HG02763 (cell line): Measurements from ENCODE around the gene PISD.

Source experiments
- ATAC-seq: cut with Tn5 transposase; IDR thresholded peaks from one replicate; pipeline ENCODE4 v1.9.1; 2021; ENCODE audit warnings: mild to moderate bottlenecking, moderate library complexity; ENCODE audit not compliant: unreplicated experiment

The PISD gene

DNA sequence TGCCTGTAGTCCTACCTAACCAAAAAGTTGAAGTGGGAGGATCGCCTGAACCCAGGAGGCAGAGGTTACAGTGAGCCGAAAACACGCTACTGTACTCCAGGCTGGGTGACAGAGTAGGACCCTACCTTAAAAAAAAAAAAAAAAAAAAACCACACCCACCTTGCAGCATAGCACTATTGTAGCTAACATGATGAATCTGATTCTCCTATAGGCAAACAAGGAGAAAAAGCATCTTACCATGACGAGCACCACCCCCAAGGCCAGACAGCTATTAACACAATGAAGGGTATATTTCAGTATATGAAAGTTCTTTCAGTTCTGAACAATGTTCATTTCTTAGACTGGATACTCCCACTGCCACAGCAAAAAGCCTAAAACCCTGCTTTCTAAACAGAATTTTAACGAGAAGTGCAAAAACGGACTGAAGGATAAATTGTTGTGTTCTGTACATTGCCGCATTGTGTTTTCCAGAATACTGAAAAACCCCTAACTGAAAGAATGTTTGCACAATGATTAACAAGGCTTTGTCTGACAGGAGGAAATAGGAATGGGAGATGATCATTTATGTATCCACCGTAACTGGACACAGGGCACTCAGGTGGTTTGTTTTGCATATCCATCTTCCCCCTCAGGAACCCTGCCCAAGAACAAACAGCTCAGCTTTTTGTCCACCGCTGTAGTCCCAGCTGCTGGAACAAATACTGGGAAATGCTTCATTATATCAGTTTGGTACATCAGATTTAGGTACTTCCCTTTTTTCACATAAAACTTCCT, 8.9 kb downstream of the PISD start:
- no peak for ATAC-seq

DNA sequence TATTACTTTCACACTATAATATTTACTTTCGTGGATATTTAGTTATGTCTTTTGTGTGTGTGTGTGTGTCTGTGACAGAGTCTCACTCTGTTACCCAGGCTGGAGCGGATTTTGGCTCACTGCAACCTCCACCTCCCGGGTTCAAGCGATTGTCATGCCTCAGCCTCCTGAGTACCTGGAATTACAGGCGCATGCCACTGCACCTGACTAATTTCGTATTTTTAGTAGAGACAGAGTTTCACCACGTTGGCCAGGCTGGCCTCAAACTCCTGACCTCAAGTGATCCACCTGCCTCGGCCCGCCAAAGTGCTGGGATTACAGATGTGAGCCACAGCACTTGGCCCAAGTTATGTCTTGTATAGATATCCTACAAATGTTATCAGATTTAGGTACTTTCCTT, 9.9 kb downstream of the PISD start:
- ATAC-seq, result no peak

DNA sequence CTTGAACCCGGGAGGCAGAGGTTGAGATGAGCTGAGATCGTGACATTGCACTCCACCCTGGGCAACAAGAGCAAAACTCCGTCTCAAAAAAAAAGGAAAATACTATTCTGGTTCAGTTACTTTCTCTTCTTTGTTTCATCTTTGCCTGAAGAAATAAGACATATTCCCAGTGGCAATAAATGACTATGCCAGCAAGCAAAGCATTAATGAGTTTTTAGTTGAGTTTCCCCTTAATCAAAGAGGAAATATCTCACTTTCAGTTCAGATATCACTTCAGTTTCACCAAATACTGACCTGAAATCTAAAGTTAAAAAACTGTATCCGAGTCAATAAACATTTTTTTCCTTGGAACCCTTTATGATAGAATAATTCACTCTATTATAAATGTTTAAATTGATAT, 10.4 kb downstream of the PISD start:
- ATAC-seq, result no peak

DNA sequence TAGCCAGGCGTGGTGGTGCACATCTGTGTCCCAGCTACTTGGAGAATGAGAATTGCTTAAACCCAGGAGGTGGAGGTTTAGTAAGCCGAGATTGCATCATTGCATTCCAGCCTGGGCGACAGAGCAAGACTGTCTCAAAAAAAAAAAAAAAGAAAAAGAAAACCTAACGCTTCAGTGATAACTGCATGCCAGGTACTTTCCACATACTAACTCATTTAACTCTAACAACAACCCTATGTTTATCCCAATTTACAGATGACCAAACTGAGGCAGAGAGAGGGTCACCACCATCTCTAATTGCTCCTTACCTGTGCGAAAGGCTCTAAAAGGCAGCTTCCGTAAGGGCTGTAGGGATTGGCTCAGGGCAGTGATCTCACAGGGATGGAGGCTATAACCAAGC, 11.6 kb downstream of the PISD start:
- no peak for ATAC-seq

DNA sequence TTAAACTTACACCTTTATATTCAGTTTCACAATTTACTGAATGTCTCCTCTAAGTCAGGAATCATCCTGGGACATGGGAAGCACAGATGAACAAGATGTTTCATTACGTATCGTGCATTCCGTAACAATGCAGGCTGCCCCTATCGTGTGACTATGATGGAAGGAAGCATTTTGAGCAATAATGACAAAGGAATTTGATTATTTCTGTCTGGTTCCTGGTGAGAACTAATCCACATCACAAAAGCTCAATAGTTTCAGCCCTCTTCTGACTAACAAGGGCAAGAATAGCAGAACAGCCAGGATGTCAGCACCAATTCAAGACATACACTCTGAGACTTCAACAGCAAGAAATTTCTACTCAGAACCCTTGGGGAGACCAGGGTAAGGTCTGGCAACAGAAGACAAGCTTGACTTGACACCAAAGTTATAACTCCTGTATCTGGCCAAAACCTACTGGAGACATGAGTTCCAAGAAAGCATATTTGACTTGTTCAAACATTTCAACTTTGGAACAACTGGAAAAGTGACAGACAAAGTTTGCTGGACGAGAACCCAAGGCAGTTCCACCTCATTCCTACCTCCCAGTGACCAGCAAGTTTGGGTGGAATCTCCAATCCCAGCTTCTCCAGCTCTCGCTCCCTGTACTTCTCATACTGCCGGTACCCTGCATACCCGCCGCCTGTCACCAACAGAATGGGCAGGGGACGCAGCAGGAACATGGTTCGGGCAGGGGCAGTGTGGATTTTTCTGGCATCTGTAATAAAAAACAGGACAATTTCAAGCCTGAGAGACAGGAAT, 14.3 kb downstream of the PISD start:
- no peak for ATAC-seq

DNA sequence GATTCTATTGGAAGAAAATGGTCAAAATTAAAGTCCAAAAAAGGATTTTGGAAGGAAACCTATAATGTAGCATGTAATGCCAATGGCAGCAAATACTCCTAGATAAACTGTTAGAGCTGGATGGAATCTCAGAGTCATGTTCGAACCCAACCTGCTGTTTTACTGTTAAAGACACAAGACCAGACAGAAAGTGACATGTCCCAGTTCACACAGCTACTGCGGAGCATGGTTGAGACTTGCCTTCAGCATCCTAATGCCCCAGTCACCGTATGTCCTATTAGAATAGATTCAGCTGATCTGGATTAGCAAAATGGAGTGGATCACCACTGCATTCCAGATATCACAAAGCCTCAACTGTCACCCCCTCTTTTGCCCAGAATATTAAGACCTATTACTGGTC, 14.9 kb downstream of the PISD start:
- no peak for ATAC-seq

DNA sequence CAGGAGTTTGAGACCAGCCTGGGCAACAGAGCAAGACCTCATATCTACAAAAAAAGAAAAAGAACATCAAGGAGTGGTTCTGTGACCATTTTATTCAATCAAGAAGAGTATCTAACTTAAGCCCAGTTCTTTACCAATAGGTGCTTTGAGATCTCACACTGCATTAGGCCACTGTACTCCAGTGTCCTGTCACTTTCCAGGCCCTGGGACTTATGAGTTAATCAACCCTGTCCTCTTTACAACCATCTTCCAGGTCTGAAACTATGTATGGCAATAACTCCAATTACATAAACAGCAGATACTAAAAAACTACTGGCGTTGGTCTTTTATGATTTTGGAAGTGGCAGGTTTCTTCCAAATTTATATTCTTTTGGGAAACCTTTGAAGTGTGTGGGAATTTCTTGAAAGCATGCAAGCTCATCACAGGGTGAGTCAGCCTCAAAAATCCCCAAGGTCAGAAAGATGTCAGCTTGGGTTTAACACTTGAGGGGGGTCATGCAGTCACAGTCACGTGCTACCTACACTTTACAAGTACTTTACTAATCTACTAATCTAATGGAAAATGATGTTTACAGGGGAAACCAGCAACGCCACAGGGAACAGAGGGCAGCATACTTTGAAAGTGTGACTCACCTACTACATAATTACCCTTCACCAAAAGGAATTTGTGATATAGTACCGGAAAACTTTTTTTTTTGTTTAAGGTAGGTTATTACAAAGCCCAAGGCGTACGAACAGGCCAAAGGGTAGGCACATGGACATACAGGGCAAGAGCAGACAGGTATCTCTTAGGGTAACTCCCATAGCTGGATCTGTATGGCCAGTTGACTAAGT, 15.6 kb downstream of the PISD start:
- peak; percentile 65 for ATAC-seq

DNA sequence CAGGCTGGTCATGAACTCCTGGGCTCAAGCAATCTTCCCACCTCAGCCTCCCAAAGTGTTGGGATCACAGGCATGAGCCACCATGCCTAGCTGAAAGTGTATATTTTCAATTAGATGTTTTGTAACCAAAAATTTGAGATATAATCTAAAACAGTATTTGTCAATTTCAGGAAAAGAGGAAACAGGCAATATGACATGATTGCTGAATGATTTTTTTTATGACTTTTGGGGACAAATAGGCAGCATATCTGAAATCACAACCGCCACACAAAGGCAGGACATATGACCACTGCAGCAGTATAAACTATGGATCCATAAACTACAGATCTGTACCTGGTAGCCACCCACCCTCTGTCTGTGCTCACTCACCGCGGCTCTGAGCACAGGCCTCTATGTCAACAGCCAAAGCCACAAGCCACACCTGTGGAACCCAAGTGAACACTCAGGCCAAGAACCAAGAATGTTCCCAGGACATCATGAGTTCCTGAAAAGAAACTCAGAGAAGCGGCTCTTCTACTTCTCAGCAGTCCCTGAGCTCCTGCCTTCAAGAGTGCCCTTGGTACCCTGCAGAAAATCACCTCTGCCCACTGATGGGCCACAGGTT, 22.5 kb downstream of the PISD start:
- ATAC-seq, result no peak

DNA sequence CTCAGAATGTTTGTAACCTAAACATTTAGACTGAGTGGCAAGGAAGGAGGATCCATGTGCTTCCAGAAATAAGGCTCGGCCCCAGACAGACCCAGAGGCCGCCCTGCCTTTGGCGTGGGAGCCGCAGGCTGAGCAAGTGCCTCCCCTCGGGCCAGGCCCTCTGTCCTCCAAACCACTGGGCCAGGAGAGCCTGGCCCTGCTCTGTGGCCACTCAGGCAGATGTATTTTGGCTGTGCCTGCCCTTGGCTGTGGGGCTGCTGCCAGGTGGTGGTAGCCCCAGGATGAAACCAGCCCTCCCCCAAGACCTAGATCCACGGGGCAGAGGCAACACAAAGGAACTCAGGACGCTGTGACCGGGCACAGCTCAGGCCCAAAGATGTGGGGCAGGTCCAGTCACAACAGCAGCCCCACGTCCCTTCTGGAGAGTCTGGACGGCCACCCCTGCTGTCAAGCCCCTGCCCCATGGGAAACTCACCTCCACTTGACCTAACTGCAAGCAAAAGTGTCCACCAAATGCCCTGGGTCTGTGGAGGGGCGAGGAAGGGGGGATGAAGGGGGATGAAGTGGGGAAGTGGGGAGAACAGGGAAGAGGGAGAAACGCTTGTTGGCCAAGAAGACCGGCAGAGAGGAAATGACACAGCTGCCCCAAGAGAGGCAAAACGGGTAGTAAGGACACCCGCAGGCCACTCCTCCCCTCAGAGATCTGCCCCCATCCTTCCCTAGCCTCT, 24.0 kb downstream of the PISD start:
- ATAC-seq, result peak; percentile 37

DNA sequence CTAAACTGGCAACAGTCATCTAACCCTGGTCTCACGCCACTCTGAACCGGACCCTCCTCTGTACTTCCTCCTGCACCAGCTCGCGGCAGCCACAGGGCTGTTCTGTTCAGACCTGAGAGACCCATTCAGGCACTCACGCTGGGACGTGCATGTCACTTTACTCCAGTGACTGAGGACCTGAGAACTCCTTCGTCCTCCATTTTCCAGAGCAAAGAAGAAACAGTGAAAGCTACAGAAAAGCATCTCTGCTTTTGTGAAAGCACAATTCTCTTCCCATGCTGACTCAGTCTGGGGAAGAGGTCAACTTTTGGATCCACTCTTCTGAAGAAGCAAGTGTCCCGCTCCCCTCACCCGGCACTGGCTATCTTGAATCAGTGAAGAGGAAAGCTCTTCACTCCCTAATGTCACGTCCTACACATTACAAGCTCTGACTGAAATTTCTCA, 24.5 kb downstream of the PISD start:
- no peak for ATAC-seq

DNA sequence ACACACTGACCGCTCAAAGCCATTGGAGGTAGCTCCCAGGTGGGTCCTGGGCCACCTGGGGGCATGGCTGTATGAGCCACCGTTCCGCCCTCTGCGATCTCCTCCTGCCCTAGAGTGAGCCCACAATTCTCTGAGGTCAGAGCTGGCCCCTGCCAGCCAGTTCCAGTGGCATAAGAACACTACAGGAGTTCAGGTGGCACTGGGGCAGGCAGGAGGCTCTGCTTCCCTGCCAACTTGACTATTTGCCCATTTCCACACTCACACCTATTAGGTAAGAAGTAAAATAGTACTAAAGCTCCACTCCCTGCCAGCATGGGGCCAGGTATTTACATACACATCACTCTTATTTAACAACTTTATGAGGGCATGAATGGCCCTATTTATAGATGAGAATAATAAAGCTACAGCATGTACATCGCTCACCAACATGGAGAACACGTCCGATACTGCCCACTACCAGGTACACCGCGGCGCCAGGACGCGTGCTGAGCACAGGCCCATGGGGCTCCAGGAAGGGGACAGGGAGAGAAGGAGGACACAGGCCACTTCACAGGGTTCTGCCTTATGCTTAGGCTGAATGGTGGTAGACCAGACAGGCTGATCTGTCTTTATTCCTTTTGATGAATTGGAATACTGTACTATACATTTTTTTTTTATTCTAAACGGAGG, 26.2 kb downstream of the PISD start:
- ATAC-seq, result no peak

DNA sequence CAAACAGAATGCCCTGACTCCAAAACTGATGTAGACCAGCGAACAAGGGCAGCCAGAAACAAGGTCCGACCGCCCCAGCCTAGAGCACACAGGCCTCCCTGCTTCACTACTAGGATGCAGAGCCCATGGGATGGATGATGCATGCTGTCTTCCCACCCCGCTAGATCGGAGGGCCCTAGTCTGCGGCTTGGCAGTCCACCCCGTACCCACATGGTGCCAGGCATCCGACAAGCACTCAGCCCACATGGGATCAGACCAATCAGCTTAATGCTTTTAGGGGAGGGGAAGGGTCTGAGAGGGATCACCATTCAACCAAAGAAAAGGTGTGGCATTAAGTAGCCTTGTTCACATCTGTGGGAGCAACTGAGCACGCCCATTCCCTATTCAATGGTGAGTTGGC, 30.6 kb downstream of the PISD start:
- no peak for ATAC-seq

DNA sequence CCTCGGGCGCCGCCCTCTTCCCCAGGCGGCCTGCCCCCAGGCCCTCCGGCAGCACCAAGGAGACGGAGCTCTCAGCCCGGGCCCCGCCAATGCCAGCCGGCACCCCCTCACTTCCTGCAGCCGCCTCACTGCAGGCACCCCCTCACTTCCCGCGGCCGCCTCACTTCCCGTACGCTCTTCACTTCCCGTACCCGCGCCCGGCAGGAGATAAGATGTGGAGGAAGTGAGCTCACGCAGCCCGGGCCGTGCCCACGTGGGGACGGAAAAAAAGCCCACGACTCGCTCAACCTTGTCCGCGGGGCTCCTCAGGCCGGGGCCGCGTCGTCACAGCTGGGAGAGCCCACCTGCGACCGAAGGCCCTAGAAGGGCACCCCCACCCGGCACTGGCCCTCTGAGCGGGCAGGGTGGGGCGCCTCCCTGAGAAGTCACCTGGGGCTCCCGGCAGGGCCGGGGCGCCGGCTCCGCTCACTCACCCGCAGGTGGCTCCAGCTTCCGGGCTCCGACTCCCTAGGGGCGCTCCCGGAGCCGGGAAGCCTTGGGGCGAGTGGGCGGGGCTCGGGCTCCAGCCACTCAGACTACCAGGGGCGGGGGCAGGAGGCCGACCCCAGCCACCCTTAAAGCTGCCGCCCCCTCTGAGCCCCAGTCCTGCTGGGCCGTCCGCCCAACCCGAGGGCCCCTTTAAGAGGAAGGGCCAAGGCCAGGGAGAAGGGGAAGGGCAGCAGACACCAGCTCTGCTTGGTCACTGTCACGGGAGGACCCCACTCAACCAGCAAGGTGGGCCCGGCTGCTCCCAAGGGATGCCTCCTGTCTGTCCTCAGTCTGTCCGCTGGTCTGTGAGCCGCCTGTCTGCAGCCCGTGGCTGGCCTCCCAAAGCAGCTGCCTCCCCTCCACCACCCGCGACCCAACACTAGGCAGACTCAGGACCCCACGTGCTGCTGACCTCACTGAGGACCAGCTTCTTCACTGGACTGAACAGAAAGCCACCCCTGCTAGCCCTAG, 31.4 kb downstream of the PISD start:
- ATAC-seq, result peak; percentile 51

DNA sequence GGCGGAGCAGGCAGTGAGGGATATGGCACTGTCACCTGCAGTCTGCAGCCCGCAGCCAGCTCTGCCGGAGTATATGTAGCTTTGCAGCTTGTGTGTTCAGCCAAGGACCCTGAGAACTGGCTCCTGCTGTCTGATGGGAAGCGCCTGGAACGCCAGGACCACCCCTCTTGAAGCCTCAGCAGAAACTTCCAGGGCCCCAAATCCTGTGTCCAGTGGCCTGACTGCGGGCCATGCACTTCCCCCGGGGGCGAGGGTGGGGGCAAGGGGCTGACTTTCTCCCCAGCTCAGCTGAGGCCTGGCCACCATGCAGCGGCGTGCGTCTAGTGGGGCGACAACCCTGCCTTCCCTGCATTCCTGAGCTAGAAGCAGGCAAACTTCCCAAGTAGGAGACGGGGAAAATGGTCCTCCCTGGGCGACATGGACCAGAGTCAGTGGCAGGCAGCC, 32.3 kb downstream of the PISD start:
- no peak for ATAC-seq

DNA sequence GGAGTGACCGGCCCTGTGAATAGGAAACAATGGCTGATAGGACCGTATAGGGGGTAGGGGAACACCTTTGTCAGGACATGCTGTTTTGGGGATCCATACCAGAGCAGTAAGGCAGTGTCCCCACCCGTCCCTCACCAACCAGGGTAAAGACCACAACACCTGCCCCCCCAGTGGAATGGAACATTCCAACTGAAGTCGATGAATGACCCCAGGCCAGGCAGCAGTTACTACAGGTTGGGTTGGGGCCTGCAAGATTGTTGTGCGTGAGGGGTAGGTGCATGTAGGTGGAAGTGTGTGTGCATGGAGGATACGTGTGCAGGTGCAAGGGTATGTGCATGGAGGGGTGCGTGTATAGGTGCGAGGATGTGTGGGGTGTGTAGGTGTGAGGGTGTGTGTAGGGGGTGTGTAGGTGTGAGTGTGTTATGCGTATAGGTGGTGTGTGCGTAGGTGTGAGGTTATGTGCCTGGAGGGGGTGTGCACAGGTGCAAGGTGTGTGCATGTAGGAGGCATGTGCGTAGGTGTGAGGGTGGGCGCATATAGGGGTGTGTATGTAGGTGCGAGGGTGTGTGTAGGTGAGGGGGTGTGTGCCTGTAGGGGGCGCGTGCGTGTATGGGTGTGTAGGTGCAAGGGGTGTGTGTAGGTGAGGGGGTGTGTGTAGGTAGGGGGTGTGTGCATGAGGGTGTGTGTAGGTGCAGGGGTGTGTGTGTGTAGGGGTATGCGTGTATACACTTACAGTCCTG, 32.9 kb downstream of the PISD start:
- ATAC-seq, result no peak

DNA sequence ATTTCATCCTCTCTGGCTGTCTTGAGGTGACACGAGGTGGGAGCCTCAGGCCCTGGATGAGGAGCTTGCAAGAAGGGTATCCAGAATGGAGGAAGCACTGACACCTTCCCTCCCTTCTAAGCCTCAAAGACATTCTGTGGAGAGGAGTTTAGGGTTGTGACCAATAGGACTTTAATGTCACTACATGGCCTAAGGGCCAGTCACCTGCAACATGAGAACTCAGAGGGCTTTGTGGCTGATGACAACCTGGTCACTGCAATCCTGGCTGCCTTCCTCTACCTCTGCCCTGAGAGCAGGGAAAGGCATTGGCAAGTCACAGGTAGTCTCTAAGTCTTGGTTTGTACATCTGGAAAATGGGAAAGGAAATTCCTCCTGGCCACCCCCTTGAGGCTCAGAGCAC, 33.7 kb downstream of the PISD start:
- ATAC-seq, result no peak

DNA sequence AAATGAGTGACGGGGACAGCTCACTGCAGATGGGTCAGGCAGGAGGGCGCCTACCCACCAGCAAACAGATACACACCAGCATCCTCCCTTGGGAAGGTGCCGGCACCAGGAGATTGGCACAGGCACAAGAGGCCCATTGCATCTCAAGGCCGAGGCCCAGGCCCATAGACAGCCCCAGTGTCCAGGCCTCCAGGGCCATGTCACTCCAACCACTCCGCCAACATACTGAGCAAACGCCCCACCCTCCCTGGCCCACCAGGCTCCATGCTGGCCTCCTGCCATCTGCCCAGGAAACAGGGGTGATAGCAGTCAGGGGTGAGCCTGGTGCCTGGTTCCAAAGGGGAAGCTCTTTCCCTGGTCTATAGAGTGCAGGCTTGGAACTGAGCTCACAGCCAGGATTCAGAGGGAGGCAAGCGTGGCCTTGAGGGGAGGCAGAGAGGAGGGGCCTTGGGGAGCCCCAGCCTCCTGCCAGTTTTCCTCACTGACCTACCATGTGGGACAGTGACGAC, 34.7 kb downstream of the PISD start:
- no peak for ATAC-seq
